Stomach (tissue), 4 donors: Measurements from ENCODE around the gene ETNK2.

Source experiments
- POLR2A ChIP-seq, 4 donors: fragments of 450-650 bp; IDR thresholded peaks; one replicate each; pipeline ENCODE4 v1.6.1; 2016; ENCODE audit warnings: antibody characterized with exemption in 4 of 4, control low read depth in 2 of 4, mild to moderate bottlenecking in 1 of 4, moderate library complexity in 1 of 4
- POLR2AphosphoS5 ChIP-seq, 3 donors: sonication (generic); formaldehyde crosslinking; IDR thresholded peaks; one replicate each; pipeline ENCODE4 v1.6.1; 2016; ENCODE audit warnings: antibody characterized with exemption in 3 of 3
- TF ChIP-seq, protein P1 (sequence below), 7 experiments: fragments of 450-650 bp in 4 of 7; fragments of 200-600 bp in 3 of 7; sonication (generic) in 3 of 7; IDR thresholded peaks; one replicate each; pipeline ENCODE4 v1.5.1; 2016 to 2019; ENCODE audit warnings: antibody characterized with exemption in 7 of 7, control low read depth in 2 of 7, mild to moderate bottlenecking in 1 of 7

DNA sequence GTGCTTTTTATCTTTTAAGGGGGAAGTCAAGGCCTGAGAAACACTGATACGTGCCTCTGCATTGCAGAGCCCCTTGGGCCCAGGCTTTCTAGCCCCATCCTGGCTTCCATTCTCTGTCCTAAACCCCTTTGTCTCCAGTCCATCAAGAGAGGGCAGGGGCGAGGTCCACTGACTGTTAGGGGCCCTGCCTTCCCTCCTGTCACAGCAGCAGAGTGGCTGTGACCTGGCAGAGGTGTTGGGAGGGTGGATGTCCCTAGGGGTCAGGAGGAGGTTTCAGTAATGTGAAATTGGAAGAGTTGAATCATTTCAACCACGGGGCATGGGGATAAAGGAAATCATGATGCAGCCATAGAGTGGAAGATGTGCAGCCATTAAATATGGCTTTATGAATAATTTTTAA, 54.9 kb downstream of the ETNK2 start:
- TF ChIP-seq, protein P1, sequence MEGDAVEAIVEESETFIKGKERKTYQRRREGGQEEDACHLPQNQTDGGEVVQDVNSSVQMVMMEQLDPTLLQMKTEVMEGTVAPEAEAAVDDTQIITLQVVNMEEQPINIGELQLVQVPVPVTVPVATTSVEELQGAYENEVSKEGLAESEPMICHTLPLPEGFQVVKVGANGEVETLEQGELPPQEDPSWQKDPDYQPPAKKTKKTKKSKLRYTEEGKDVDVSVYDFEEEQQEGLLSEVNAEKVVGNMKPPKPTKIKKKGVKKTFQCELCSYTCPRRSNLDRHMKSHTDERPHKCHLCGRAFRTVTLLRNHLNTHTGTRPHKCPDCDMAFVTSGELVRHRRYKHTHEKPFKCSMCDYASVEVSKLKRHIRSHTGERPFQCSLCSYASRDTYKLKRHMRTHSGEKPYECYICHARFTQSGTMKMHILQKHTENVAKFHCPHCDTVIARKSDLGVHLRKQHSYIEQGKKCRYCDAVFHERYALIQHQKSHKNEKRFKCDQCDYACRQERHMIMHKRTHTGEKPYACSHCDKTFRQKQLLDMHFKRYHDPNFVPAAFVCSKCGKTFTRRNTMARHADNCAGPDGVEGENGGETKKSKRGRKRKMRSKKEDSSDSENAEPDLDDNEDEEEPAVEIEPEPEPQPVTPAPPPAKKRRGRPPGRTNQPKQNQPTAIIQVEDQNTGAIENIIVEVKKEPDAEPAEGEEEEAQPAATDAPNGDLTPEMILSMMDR (IDR thresholded peaks at IDR 0.05), result no peak
- no peak for TF ChIP-seq POLR2AphosphoS5 (IDR thresholded peaks at IDR 0.05)
- TF ChIP-seq POLR2A (IDR thresholded peaks at IDR 0.05), result no peak
